Inferior parietal cortex (tissue), 1 donor: ENCODE results near the gene ZNF407.

Experiments
- DNase-seq: peaks from one replicate; pipeline ENCODE4 v3.0.0-alpha.2; 2016; ENCODE audit errors: extremely low spot score

Gene ZNF407

DNA sequence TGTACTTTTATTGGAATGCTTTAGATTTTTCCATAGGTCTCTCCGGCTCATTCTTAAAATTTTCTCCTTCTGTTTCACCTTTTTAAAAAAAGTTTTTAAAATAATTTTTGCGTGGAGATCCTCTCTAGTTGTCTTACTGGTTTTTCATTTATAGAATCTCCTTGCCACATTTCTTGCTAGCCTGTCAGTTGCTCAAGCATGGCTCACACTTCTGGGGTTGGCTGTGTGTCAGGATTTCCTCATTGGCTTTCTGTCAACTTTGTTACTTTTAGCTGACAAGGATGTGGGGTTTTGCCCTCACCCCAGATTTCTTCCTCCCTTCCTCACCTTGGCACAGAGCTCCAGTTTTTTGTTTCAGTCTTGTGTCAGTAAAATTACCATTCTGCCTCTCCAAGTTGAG, 124.6 kb downstream of the ZNF407 start:
- no peak for DNase-seq

DNA sequence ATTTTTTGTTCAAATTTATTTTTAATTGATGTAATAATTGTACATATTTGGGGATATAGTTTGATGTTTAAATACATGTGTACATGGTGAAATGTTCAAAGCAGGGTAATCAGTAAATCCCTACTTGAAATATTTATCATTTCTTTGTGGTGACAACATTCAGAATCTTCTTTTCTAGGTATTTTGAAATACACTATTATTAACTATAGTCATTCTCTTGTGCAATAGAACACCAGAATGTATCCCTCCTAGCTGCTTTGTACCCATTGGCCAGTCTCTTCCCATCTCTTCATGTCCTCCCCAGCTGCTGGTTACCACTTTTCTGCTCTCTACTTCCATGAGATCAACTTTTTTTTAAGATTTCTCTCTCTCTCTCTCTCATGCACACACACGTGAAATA, 126.5 kb downstream of the ZNF407 start:
- no peak for DNase-seq

DNA sequence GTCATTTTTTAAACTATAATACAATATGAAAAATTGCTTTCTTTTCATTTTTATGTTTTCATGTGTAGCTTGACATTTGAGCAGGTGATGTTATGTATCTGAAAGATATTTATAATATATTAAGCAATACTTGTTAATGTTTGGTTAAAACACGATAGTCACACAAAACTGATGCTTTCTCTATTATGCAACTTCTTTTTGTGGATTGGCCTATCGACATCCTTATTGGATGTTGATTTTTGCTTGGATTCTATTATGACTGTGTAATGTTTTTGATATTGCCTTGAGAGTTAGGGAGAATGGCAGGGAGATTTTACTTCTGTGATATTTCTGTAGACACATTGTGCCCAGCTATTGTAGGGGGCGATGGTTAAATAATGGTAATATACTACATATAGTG, 128.0 kb downstream of the ZNF407 start:
- DNase-seq, result no peak

DNA sequence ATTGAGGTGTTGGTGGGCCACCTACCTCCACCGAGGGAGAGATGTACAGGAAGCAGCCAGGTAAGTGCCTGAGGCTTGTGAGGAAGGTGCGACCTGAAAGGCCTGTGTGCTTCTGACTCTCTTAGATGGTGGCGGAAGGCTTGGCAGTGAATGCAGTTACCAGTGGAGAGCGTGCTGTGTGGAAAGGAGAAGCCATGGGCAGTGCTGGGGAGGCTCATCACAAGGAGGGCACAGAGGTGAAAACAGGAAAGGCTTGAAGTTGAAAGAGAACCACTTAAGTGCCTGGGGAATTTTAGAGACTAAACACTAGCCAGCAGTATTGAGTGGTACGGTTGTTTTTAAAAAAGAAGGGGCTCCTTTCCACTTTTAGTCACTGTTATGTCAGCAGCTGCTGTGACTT, 130.9 kb downstream of the ZNF407 start:
- no peak for DNase-seq

DNA sequence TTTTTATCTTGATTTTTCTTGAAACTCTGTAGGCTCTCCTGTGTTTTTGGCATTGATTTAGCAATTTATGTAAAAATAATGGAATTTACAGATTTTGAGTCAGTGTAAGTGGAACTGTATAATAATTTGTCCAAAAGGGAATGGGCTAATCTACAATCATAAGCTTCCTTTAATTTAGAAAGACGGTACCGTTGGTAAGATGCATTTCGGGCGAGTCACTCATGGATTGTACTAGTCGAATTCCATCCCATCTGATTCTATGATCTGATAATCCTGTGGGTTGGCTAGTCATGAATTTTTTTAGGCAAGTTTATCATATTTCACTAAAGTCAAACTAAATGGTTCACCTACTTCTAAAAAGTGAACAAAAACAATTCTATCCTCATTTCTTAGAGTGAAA, 133.4 kb downstream of the ZNF407 start:
- DNase-seq, result no peak

DNA sequence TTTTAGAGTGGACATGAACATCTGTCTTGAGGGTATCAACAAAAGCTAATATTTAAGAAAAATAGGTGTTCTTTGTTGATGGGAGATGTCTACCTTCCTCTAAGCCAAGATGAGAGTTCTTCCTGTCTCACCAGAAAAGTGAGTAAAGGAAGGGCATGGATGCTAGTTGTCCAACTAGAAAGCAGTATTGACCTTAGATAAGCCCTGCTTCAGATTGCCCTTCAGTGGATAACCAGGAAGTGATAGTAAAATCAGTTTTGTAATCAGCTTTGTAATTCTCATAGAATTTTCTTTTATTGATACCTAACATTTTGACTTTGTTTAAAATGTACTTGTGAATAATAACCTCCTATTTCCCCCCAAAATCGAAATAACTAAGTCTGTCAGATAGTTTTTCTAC, 134.7 kb downstream of the ZNF407 start:
- DNase-seq, result no peak

DNA sequence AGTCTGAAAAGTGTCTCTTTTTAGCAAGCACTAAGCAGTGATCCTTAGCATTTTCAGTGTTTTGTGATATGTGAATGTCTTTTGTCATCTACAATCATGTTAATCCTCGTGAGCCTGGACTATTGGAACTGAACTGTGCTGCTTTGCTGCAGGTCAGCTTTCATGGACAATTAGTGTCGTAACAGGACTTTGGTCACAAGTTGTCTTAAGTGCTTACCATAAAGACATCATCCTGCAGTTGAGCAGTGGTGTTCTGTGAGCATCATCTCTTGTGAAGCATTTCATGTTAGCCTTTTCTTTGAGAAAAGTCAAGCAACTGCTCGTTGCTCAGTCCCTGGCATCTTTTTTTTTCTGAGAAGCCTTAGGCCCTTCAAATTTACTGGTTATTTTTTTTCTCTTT, 135.9 kb downstream of the ZNF407 start:
- DNase-seq, result no peak

DNA sequence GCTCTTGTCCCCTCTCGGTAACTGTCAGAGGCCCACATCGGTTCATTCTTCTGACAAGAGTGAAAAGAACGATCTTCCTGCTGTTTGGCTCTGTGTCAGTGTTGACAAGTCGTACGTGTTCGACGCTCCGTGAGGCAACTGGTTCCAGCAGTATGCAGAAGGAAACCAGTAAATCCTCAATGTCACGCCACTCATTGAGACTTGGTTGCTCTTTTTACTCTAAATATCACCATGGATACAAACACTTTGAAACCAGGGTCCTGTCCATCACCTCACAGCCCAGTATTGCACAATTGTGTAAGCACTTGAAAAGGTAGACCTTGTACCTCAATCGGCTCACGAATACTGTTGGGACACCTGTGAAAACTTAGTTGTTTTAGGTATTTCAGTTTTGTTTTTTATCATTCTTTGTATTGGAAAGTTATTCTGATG, 136.4 kb downstream of the ZNF407 start:
- no peak for DNase-seq

DNA sequence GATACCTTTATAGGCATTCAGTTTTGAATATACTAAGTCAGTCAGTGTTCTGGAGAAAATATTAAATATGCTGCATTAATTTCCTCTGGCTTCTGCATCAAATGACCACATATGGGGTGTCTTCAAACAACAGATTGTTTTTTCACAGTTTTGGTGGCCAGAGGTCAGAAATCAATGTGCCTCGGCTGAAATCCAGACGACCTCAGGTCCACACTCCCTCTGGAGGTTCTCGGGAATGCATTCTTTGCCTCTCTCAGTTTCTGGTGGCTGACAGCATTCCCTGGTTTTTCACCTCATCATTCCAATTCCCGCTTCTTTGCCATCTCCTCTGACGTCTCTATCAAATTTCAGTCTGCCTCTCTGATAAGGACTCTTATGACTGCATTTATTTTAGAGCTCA, 142.3 kb downstream of the ZNF407 start:
- DNase-seq, result no peak

DNA sequence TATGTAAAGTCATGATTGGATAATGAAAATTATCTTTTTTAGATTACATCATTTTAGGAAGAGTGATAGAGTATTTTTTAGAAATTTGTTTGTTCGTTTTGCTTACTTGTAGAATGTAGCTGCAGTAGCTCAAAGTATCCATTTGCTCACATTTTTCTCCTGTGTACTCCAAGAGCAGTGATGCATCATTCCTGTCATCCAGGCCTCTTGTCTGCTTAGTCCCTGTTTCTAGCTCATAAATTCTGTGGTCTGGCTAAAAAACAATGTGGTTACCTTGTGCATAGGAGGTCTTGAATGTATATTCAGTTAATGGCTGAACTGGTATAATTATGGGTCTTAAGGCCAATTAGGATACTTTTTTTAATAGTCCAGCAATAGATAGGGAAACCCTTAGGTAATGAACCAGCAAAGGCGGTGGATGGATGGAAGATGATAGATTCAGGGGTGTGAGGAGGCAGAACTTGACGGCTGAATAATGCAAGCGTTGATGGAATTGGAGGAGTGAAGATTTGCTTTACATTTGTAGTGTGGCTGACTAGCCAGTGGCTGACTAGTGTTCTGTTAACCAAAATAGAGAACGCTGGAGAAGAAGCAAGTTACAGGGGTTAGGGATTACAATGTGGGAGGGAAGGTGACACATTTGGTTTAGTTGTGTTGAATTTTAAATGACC, 145.0 kb downstream of the ZNF407 start:
- peak; percentile 8 for DNase-seq

DNA sequence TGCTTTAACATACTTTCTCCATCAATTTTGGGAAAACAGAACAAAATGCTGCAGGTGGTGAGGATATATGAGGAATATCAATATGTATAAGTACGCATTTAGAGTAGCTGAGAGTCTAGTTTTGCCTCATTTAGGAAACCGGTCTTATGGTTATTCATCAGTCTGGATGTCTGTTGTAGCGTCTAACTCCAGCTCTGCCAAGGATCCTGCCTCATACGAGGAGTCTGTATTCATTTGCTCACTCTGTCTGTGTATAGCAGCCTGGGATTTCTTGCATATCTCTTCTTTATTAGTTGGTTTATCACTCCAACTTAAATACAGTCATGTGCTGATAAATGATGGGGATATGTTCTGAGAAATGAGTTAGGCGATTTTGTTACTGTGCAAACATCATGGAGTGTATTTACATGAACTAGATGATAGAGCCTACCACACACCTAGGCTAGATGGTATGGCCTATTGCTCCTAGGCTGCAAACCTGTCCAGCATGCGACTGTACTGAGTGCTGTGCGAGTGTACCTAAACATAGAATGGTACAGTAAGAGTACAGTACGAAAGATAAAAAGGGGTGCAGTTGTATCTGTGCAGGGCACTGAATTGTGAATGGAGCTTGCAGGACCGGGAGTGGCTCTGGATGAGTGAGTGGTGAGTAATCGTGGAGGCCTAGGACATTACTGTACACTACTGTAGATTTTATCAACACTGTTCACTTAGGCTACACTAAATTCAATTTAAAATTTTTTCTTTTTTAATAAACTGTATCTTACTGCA, 148.1 kb downstream of the ZNF407 start:
- no peak for DNase-seq

DNA sequence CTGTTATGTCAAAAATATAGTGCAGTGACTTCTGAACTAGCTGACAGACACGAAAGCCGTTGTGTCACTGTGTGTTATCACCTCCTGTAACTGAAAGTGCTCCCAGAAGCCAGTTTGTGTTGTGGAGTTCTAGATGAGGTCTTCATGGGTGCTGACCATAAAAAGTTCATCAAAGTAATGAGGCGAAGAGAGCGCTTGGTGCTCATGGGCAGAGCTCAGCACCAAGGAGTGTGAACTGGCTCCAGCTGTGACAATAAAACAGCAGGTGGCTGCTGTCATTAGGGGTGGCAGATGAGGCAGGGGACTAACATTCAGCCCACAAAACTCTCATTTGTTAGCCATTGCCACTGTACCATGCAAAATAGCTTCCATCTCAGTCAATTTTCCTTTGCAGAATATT, 151.1 kb downstream of the ZNF407 start:
- DNase-seq, result no peak

DNA sequence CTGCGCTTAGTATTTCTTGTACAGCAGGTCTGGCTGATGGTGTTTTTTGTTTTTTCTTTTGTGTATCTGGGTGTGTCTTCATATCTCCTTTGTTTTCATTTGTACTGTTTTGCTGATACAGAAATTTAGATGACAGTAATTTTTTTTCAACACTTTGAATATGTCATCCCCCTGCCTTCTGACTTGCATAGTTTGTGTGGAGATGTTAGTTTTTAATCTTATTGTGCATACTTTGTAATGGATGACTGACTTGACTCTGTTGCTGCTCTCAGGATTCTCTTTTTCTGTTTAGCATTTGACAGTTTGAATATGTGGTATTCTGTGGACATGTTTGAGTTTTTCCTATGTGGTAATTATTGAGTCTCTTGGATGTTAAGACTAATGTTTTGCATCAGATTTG, 161.3 kb downstream of the ZNF407 start:
- DNase-seq, result no peak

DNA sequence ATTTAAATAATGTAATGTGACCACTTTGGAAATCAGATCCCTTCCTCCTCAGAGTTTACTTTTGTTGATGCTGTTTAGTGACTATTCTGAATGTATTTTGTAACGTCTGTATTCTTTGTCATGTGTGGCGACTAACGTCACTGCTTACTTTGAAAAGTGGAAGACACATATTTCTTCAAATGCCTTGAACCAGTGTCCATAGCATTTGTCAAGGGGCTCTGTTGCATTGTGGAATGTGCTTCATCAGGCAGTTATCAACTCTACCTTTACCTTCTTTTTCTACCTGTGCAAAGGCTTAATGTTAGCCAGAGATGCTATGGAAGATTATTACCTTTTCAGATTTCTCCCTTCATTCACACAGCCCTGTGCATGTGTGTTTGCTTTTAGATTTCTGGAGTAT, 162.4 kb downstream of the ZNF407 start:
- DNase-seq, result no peak

DNA sequence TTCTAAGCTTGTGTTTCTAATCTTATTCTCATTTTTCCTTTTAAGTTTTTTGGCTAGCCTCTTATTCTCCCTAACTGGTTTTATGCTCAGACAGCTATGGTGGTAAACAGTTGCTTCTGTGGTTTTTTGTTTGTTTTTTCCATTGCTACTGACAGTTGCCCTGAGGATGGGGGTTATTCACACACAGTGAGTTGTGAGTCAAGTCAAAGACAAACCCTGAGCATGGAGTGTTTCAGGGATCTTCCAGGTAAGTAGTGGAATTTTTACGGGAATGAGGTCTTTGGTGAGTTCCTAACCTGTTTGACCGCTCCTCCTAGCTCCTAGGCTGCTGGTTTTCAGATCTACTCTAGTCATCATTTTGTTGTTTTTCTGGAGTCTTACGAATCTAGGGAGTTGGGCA, 162.8 kb downstream of the ZNF407 start:
- DNase-seq, result no peak

DNA sequence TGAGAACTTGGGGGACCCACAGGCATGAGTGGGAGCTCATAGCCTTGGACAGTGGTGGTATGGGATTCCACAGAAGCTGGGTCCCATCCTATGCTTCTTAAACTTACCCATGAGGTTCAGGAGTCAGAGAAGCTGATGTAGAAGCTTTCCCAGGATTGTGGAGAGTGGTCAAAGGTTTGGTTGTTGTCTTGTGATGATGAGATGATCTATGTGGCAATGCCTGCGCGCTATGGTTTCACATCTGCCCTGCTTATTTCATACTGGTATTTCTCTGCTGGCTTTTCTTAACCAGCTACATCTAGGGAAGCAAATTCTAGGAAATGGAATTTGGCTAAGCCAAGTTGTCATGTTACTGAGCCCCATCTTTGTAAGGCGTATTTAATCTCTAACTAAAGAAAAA, 168.6 kb downstream of the ZNF407 start:
- DNase-seq, result no peak

DNA sequence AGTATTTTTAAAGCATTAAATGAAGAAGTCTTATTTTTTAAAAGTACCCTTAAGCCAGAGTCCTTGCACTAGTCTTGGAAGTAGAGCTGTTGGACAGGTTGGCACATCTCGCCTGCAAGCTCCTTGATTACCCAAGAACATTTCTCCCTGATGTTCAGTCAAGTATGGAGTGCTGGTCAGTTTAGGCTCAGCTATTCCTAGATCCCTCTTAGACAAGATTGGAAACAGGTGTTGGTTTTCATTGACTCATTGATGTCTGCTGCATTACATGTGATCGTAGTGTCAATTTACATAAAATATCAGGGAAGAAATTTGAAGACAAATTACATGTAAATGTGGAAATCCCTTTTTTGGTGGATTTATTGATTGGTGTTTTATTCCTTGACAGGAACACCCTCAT, 170.4 kb downstream of the ZNF407 start:
- no peak for DNase-seq

DNA sequence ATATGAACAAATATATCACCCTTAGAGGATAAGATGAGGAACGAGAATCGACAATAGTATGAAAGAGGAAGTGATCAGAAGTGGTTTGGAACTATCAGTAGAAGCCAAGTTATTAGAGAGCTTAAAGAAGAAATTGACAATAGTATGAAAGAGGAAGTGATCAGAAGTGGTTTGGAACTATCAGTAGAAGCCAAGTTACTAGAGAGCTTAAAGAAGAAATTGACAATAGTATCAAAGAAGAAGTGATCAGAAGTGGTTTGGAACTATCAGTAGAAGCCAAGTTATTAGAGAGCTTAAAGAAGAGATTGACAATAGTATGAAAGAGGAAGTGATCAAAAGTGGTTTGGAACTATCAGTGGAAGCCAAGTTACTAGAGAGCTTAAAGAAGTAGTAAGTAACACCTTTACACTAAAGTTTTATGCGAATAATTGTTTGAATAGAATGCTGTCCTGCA, 175.5 kb downstream of the ZNF407 start:
- DNase-seq, result no peak

DNA sequence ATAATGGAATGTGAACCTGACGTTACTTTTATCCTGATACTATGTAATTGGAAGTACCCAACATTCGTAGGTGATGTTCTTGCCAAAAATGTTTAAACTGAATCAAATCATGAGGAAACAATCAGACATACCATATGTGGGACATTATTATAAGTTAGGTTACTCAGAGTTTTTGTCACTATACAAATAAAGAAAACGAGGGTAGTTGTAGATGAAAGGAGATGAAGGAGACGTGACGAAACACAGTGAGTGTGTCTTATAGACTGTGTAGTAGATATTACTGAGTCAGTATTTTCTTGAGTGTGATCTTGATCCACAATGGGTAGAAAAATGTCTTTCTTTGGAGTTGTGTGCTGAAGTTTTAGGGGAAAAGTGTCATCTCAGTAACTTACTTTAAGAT, 176.8 kb downstream of the ZNF407 start:
- DNase-seq, result no peak

DNA sequence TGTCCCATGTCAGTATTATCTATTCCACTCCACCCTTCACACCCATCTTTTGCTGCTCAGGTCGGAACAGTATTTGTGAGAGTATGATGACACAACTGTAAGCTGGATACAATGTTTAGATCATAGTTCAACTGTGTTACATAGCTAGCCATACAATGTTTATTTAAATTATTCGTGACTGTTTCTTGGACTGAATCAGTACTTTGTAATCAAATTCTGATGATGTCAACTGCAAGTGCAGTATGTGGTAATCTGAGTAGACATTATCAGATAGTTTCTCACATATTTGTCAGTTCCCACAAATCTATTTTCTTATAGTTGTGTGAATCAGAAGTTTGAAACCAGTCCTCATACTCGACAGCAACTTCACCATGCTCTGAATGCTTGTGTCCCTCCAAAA, 177.6 kb downstream of the ZNF407 start:
- no peak for DNase-seq

DNA sequence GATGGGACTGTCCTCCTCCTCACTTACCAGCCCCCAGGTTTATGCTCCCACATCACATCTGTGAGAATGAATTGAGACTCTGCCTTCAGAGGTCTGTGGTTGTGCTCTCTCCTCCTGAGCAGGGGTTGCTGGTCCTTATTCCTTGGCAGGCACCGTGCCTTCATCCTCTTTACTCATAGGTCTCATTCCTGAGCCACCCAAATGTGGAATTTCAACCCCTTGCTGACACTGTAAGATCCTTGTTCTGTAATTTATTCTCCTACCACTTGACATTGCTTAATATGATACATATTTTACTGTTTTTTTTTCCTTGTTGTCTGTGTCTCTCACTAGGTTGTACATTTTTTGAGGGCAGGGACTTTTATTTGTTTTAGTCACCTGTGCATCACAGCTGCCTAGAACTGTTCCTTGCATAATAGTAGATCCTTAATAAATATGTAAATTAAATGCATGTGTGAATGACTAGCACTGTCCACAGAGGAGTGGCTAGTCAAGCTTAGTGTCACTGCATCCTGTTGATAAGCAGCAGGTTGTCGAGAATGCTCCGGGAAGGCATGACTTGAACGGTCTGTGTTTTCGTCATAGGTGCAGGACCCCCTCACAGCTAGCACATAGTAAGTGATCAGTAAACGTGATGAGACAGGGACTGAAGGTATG, 180.6 kb downstream of the ZNF407 start:
- DNase-seq, result no peak

DNA sequence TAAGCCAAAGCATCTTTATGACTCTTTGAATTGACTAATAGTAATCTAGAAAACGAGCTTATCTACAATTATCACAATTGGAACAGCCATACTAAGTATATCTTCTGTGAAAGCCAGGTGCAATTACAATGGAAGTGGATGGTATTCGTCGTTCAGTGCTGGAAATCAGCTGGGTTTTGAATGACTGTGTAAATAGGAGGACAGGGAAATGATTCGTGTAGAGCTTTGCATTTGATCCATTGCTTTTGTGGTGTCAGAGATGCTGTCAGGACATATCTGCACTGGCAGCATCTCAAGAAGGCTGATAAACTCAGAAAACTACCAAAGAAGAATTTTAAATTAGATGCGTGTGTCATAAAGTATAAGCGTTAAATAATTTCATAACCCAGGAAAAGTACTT, 187.1 kb downstream of the ZNF407 start:
- no peak for DNase-seq

DNA sequence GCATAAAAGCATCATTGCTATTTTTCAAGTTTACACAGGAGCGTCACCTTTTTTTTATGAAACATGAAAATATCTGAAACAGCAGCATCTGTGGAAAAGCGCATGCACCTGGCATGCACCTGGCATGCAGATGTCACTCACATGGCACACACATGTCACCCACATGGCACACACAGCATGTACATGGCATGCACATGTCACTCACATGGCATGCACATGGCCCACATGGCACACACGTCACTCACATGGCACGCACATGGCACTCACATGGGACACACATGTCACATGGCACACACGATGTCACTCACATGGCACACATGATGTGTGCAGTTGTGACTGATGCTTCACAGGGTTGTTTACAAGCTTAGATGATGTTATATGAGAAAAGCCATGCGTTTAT, 188.0 kb downstream of the ZNF407 start:
- no peak for DNase-seq
